Trophoblast cell (in vitro differentiated cells and primary cell): Measurements from ENCODE around the gene CBLC.

Experiments
- DNase-seq, 2 donors: peaks; one replicate each; pipeline ENCODE4 v3.0.0-alpha.2; 2016
- H2AFZ ChIP-seq: 2 replicates; pipeline ENCODE4 v1.6.1; 2013; ENCODE audit warnings: low read length, moderate library complexity, mild to moderate bottlenecking; ENCODE audit not compliant: insufficient read depth, poor library complexity
- H2AK5ac ChIP-seq: 2 replicates; pipeline ENCODE4 v1.6.1; 2013; ENCODE audit warnings: mild to moderate bottlenecking, low read length
- H2BK120ac ChIP-seq: 2 replicates; pipeline ENCODE4 v1.6.1; 2013; ENCODE audit warnings: low read length, mild to moderate bottlenecking, moderate library complexity; ENCODE audit not compliant: insufficient read depth, poor library complexity
- H2BK12ac ChIP-seq: 2 replicates; pipeline ENCODE4 v1.6.1; 2013; ENCODE audit warnings: mild to moderate bottlenecking, low read length, moderate library complexity
- H2BK5ac ChIP-seq: 2 replicates; pipeline ENCODE4 v1.6.1; 2013; ENCODE audit warnings: low read length, low read depth, moderate library complexity, mild to moderate bottlenecking; ENCODE audit not compliant: poor library complexity
- H3K14ac ChIP-seq: 2 replicates; pipeline ENCODE4 v1.6.1; 2013; ENCODE audit warnings: mild to moderate bottlenecking, low read length
- H3K18ac ChIP-seq: 2 replicates; pipeline ENCODE4 v1.6.1; 2013; ENCODE audit warnings: mild to moderate bottlenecking, low read length
- H3K23ac ChIP-seq: 2 replicates; pipeline ENCODE4 v1.6.1; 2013; ENCODE audit warnings: low read length
- H3K27ac ChIP-seq: 2 replicates; pipeline ENCODE4 v1.5.1; 2013; ENCODE audit warnings: low read depth, mild to moderate bottlenecking, inconsistent platforms, low read length, moderate library complexity
- H3K27me3 ChIP-seq: 2 replicates; pipeline ENCODE4 v1.6.1; 2013; ENCODE audit warnings: inconsistent platforms, mild to moderate bottlenecking, low read length, moderate library complexity; ENCODE audit not compliant: insufficient read depth
- H3K36me3 ChIP-seq, 2 experiments: 1 replicate in 1 of 2; 2 replicates in 1 of 2; pipeline ENCODE4 v1.6.1; 2013; ENCODE audit warnings: low read length in 2 of 2, mild to moderate bottlenecking in 2 of 2, moderate library complexity in 1 of 2; ENCODE audit not compliant: insufficient read depth in 2 of 2, control insufficient read depth in 1 of 2
- H3K4ac ChIP-seq: 2 replicates; pipeline ENCODE4 v1.6.1; 2013; ENCODE audit warnings: low read depth, mild to moderate bottlenecking, low read length, moderate library complexity
- H3K4me1 ChIP-seq, 2 experiments: 1 replicate in 1 of 2; 2 replicates in 1 of 2; pipeline ENCODE4 v1.6.1; 2013; ENCODE audit warnings: low read length in 2 of 2, mild to moderate bottlenecking in 2 of 2, moderate library complexity in 1 of 2; ENCODE audit not compliant: insufficient read depth in 2 of 2, control insufficient read depth in 1 of 2
- H3K4me2 ChIP-seq: 2 replicates; pipeline ENCODE4 v1.6.1; 2013; ENCODE audit warnings: inconsistent platforms, mild to moderate bottlenecking, low read length, moderate library complexity
- H3K4me3 ChIP-seq: 2 replicates; pipeline ENCODE4 v1.5.1; 2013; ENCODE audit warnings: mild to moderate bottlenecking, low read depth, low read length, inconsistent platforms
- H3K79me1 ChIP-seq: one replicate; pipeline ENCODE4 v1.6.1; 2013; ENCODE audit warnings: low read length
- H3K79me2 ChIP-seq: 2 replicates; pipeline ENCODE4 v1.6.1; 2013; ENCODE audit warnings: low read length, mild to moderate bottlenecking; ENCODE audit not compliant: control insufficient read depth, insufficient read depth, poor library complexity
- H3K9ac ChIP-seq: 2 replicates; pipeline ENCODE4 v1.6.1; 2013; ENCODE audit warnings: mild to moderate bottlenecking, low read length
- H3K9me3 ChIP-seq: 2 replicates; pipeline ENCODE4 v1.6.1; 2013; ENCODE audit warnings: low read depth, mild to moderate bottlenecking, control low read depth, inconsistent platforms, low read length; ENCODE audit not compliant: insufficient read depth
- H4K12ac ChIP-seq: 2 replicates; pipeline ENCODE4 v1.6.1; 2013; ENCODE audit warnings: low read depth, mild to moderate bottlenecking, low read length, moderate library complexity
- H4K8ac ChIP-seq: 2 replicates; pipeline ENCODE4 v1.6.1; 2013; ENCODE audit warnings: low read depth, mild to moderate bottlenecking, low read length, moderate library complexity
- H4K91ac ChIP-seq: one replicate; pipeline ENCODE4 v1.6.1; 2013; ENCODE audit warnings: low read depth, mild to moderate bottlenecking, low read length, moderate library complexity
- WGBS: extraction: QIAGEN DNeasy Blood & Tissue Kit; methylation state at CpG from one replicate; pipeline ENCODE4 v1.1.7; 2013; ENCODE audit warnings: missing lambda C conversion rate; ENCODE audit not compliant: insufficient read length, insufficient coverage; ENCODE audit errors: extremely low coverage; 5-methylcytosine and 5-hydroxymethylcytosine counted together

The CBLC gene

GRCh38 chr19:44847144-44848035 is 69.7 kb downstream of the CBLC start:
- Histone ChIP-seq H3K18ac (peak overlapping the region; percentile 98), H2AFZ (no peak overlapping the region), H2BK5ac (peak overlapping the region; percentile 99), H3K4me1 (peaks cover 25 to 37% of the 10 kb centered on the region in 2 experiments), H3K4ac (peak overlapping the region; percentile 100), H3K79me2 (peaks cover 59% of the 10 kb centered on the region), H2AK5ac (peak overlapping the region; percentile 73), H3K23ac (no peak overlapping the region), H3K9me3 (peaks cover 1% of the 10 kb centered on the region), H3K9ac (peak overlapping the region; percentile 96), H3K27me3 (no peaks in the 10 kb centered on the region), H4K91ac (peak overlapping the region; percentile 99), H3K27ac (peak overlapping the region; percentile 99), H3K36me3 (peaks cover 5 to 9% of the 10 kb centered on the region in 2 experiments), H2BK12ac (peak overlapping the region; percentile 63), H3K14ac (peak overlapping the region; percentile 89), H3K4me2 (peak overlapping the region; percentile 83), H3K4me3 (peak overlapping the region; percentile 95), H4K8ac (peak overlapping the region; percentile 85), H2BK120ac (peak overlapping the region; percentile 98), H3K79me1 (peaks cover 40% of the 10 kb centered on the region), H4K12ac (peak overlapping the region; percentile 82)
- peak; percentile 41 to 58 for DNase-seq
- no CpG with 5 or more reads among the region's 47 CpGs for WGBS

DNA sequence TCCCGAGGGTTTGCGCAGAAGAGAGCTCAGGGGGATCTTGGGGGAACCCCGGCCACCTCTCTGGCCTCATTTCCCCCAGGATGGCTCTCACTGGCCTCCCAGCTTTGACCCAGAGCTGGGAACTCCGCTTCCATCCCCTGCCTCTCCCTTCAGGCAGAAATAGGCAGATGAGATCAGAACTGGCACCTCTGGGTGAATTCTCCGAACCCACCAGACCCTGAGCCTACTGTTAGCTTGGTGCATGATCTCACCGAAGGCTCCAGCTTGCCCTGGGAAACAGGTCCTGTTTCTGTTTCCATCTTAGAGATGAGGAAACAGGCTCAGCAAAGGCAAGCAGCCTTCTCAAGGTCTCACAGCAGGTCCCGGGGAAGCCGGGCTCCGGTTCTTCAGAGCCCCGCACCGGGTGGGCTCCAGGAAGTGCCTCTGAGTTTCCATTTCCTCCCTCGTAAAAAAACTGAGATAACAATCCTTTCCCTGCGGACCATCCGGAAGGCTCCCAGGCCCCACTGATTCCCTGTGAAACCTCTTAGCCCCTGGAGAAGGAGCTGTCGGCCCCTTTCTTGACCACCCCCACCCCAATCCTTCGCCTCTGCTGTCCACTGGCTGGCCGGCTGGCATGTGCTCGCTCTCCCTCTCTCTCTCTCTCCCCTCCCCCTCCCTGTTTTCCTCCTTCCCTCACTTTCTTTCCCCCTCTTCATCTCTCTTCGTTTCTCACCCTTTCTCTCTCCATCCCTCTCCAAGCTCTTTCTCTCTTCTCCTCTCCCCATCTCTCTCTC is 70.5 kb downstream of the CBLC start:
- Histone ChIP-seq H4K8ac (peak overlapping the region; percentile 85), H3K4me1 (peaks cover 25 to 40% of the 10 kb centered on the region in 2 experiments), H2BK5ac (peak overlapping the region; percentile 51), H2BK120ac (peak overlapping the region; percentile 98), H3K9ac (peak overlapping the region; percentile 71), H2BK12ac (peak overlapping the region; percentile 15), H2AFZ (no peak overlapping the region), H3K14ac (peak overlapping the region; percentile 62), H3K23ac (no peak overlapping the region), H3K27me3 (no peaks in the 10 kb centered on the region), H3K4me3 (peak overlapping the region; percentile 95), H2AK5ac (peak overlapping the region; percentile 86), H3K79me2 (peaks cover 64% of the 10 kb centered on the region), H3K4me2 (peak overlapping the region; percentile 83), H3K4ac (peak overlapping the region; percentile 100), H3K27ac (peak overlapping the region; percentile 99), H3K79me1 (peaks cover 41% of the 10 kb centered on the region), H3K36me3 (peaks cover 10 to 12% of the 10 kb centered on the region in 2 experiments), H3K9me3 (peaks cover 1% of the 10 kb centered on the region), H4K91ac (peak overlapping the region; percentile 99), H3K18ac (peak overlapping the region; percentile 98), H4K12ac (no peak overlapping the region)
- no CpG with 5 or more reads among the region's 19 CpGs for WGBS
- peak; percentile 58 to 62 for DNase-seq

DNA sequence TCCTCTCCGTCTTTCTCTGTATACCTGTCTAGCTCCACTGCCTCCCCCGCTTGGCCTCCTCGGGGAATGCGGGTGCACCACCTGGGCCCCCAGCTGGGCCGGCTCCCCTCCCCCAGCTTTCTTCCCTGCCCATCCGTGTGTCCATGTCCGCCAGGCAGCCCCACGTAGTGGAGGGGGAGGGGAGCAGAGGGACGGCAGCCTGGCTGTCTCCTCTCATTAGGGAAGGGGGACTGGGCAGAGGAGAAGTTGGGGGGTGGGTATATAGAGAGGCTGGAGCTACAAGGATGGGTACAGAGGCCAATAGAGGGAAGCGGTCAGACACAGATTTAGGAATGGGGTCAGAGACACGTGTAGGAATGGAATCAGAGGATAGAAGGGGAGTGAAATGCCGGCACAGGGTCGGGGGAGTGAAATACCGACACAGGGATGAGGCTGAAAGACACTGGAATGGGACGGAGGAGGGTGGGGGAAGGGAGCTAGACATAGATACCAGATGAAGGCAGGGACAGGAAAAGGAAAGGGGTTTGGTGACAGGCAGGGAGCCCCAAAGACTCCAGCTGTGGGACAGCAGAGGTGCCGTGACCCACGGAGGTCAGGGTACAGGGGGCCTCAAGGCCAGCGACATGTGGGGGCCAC is 71.2 kb downstream of the CBLC start:
- H3K4me2 ChIP-seq: peak overlapping the region; percentile 83
- peak overlapping the region; percentile 86 for H2AK5ac ChIP-seq
- H4K91ac ChIP-seq: peak overlapping the region; percentile 64
- H2BK5ac ChIP-seq: peak overlapping the region; percentile 51
- peak overlapping the region; percentile 99 for H3K27ac ChIP-seq
- H4K12ac ChIP-seq: no peak overlapping the region
- peak overlapping the region; percentile 100 for H3K4ac ChIP-seq
- H3K9ac ChIP-seq: peak overlapping the region; percentile 3
- H4K8ac ChIP-seq: peak overlapping the region; percentile 65
- H3K36me3 ChIP-seq: peaks cover 14 to 17% of the 10 kb centered on the region in 2 experiments
- no peak overlapping the region for H2AFZ ChIP-seq
- H3K27me3 ChIP-seq: no peaks in the 10 kb centered on the region
- peak overlapping the region; percentile 62 for H3K14ac ChIP-seq
- no peak for DNase-seq
- peak overlapping the region; percentile 62 for H3K4me3 ChIP-seq
- WGBS: no CpG with 5 or more reads among the region's 18 CpGs
- peaks cover 1% of the 10 kb centered on the region for H3K9me3 ChIP-seq
- H3K79me2 ChIP-seq: peaks cover 65% of the 10 kb centered on the region
- peaks cover 25 to 40% of the 10 kb centered on the region in 2 experiments for H3K4me1 ChIP-seq
- peak overlapping the region; percentile 63 for H3K18ac ChIP-seq
- peak overlapping the region; percentile 48 for H2BK120ac ChIP-seq
- H3K23ac ChIP-seq: no peak overlapping the region
- peaks cover 41% of the 10 kb centered on the region for H3K79me1 ChIP-seq
- H2BK12ac ChIP-seq: peak overlapping the region; percentile 76
